TTC549 (cell line): ENCODE measurements around the gene CRB3.
A peak's percentile ranks its signal among the peaks of the same experiment; 100 is the strongest.
"Not testable (repeated sequence)": the region's sequence is repeated elsewhere in the genome, so short reads cannot be mapped to it uniquely, and the experiment has no call there.

Experiments used
- FAIRE-seq: peaks from 2 replicates; lab custom pipeline; 2012; peaks lifted over from hg19 to GRCh38; lab: Jason Lieb, UNC

CRB3 gene

DNA sequence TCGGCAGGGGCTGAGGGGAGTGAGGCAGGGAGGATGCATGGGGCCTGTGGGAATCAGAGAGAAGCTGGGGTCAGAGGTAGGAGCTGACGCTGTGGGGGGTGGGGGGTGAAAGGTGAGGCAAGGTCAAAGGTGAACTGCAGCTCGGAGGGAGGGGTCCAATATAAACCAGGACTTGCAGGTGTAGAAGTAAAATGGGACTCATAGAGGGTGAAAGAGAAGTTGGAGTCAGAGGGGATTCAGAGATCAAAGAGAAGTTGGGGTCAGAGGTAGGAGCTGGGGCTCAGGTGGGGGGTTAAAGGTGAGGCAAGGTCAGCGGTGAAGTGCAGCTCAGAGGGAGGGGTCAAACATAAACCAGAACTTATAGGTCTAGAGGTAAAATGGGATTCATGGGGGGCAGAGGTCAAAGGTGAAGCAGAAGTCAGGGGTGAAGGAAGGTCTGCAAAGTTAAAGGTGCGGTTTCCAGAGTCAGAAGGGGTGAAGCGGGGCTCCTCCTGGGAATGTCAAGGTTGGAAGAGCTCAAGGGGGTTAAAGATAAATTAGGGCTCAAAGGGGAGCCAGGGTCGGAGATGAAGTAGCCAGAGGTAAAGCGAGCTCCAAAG, 30.5 kb downstream of the CRB3 start:
- no peak for FAIRE-seq

DNA sequence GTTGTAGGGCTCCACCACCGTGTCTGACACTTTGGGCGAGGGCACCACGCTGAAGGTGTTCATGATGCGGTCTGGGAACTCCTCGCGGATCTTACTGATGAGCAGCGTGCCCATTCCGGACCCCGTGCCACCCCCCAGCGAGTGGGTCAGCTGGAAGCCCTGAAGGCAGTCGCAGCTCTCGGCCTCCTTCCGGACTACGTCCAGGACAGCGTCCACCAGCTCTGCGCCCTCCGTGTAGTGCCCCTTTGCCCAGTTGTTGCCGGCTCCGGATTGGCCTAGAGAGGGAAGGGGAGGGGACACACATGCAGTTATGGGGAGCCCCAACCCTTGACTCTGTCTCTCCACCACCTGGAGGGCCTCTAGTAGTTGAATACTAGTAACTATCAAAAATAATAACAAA, 31.9 kb downstream of the CRB3 start:
- FAIRE-seq, result no peak

DNA sequence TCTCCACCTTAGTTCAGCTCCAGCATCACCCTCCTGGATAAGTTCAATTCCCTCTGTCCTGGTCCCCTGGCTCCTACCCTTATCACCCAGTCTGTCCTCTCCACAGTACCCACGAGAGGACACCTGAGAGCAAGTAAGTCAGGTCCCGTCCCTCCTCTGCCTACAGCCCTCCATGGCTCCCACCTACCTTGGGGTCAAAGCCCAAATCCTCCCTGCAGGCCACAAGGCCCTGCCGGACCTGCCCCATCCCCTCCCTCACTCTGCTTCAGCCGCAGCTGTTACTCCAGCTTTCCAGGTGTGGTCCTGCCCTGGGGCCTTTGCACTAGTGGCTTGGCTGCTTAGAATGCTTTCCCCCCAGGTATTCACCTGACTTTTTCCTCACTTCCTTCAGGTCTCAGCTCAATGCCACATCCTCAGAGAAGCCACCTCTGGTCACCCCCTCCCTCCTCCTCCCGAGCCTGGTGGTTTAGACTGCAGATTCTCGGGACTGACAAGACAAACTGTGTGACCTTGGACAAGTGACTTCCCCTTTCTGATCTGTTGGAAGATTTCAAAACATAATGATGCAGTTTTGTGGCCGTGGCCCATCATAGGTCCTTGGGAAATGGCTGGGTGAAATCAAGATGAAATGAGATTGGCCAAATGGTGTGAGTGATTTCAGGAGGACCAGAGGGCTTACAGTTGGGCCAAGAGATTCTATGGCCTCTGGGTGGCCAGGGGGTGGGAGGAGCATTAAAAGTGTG, 34.4 kb downstream of the CRB3 start:
- FAIRE-seq, result no peak

DNA sequence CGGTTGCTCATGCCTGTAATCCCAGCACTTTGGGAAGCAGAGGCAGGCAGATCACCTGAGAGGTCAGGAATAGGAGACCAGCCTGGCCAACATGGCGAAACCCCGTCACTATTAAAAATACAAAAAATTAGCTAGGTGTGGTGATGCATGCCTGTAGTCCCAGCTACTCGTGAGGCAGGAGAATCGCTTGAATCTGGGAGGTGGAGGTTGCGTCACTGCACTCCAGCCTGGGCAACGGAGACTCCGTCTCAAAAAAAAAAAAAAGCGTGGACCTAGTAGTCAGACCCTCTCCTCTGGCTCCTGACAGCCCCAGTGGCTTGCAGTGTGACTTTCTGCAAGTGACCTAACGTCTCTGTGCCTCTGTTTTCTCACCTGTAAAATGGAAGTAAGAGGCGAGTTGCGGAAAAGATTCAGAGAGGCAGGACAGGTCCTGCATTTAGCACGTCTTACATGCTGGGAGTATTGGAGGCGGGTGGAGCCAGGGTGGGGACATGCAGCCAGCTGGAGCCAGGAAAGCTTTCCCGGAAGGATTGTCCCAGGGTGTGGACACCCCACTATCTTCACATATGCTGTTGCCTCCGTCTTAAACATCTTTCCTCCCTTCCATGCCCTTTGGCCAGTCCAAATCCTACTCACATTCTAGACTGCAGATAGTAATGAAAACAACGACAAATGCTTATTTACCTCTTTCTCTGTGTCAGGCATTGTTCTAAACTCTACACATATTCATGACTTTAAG, 35.1 kb downstream of the CRB3 start:
- no peak for FAIRE-seq

DNA sequence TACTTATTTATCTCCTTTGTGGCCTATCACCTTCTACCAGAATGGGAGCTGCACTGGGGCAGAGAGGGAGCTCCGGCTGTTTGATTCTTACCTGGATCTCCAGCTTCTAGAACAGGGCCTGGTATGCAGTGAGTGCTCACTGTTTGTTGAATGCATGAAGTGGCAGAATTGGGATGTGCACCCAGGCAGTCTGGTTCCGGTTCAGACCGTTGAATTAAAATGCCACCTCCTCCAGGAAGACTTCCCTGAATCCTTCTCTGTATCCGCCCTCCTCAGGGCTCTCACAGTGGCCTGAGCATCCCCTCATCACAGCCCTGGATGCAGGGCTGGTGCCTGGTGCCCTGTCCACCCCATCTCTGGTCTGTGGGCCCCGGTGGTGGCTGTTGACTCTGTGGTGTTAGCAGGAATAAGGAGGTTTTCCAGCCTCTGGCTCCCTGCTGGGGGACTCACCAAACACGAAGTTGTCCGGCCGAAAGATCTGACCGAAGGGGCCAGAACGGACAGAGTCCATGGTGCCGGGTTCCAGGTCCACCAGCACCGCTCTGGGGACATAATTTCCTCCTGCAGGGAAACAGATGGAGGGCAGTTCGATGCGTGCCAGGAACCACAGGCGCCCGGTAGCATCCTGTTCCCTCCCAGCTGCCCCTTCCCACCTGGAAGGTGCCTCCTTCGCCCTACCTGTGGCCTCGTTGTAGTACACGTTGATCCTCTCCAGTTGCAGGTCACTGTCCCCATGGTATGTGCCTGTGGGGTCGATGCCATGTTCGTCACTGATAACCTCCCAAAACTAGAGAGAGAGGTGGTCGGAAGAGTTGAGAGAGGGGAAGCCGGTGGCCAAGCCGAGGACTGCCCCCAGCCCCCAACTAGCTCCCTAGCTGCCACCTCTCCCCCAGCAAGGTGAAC, 37.0 kb downstream of the CRB3 start:
- no peak for FAIRE-seq

DNA sequence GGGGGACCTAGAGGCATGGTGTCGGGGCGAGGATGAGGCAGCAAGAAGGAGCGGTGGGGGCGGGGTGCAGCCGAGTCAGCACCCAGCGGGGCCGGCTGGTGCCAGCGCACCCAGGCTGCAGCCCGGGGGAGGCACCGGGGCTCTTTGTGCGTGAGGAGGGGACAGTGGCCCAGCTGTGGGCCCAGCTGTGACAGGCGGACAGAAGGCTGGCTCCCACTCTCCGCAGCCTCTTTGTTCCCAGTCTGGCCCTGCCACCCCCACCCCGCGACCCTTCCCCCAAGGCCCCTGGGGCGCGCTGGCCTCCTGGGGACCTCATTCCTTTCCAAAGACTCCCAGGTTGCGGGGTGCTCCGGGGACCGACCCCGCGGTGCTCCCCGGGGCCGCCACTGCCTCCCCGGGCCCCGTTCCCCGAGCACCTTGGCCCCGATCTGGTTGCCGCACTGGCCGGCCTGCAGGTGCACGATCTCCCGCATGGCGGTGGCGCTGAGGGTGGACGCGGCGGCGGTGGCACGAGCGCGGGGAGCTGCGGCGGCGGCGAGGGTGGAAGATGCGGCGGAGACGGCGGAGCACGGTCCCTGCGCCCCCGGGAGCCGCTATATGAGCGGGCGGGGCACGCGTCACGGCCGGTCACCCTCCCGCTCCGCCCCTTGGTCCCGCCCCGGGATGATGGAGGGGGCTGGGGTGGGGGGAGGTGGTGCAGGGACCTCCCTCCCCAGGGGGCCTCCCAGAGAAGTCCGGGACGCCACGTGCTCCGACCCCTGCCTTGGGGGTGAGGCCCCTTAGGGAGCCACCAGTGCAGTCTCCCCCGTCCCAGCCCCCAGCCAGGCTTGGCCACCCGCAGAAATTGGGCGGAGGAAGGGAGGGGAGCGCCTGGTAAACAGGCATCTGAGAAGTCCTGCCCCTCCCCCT, 37.9 kb downstream of the CRB3 start, which contains the start of gene TUBB4A:
Gene TUBB4A, minus strand, starts transcription at position 570 of the 909 bp plus-strand sequence. Its CDS starts 97 bp downstream, at position 473.
- FAIRE-seq, result no peak

DNA sequence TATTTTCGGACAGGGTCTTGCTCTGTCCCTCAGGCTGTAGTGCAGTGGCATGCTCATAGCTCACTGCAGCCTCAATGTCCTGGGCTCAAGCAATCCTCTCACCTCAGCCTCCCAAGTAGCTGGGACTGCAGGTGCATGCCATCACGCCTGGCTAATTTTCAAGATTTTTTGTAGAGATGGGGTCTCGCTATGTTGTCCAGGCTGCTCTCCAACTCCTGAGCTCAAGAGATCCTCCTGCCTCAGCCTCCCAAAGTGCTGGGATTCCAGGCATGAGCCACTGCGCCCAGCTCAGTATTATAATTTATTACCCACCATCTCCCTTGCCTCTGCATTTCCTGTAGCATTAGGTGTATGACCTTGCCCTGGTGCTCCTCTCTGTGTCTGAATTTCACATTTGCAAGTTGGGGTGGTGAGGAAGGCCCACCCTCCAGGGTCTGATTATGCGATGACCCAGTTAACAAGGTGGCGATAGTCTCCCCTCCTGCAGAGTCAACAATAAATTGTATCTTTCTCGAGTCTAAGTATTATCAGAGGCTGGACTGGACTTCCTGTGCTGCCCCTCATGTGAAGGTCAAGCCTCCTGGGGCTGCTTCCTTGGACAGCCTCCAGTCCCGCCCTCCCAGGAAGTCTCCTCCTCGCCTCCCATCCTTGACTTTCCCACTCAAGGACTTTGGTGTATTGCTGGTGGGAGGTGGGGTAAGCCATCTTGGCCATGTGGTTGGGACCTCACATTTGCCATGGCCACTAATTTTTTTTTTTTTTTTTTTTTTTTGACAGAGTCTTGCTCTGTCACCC, 39.5 kb downstream of the CRB3 start:
- no peak for FAIRE-seq

DNA sequence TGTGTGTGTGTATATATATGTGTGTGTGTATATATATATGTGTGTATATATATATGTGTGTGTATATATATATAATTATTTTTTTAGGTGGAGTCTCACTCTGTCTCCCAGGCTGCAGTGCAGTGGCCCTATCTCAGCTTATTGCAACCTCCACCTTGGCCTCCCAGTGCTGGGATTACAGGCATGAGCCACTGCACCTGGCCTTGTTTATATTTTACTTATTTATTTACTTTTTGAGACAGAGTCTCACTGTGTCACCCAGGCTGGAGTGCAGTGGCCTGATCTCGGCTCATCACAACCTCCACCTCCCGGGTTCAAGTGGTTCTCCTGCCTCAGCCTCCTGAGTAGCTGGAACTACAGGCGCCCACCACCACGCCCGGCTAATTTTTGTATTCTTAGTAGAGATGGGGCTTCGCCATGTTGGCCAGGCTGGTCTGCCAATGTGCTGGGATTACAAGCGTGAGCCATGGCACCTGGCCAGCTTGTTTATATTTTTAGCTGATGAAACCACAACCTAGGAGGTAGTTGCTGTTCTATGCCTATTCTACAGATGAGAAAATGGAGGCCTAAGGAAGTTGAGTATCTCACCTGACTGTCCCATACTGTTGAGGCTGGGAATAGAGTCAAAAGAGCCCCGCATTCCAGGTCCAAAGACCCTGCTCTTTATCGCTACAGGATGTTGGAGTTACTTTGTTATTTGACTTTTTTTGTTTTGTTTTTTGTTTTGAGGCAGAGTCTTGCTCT, 44.1 kb downstream of the CRB3 start:
- FAIRE-seq, result not testable (repeated sequence)

DNA sequence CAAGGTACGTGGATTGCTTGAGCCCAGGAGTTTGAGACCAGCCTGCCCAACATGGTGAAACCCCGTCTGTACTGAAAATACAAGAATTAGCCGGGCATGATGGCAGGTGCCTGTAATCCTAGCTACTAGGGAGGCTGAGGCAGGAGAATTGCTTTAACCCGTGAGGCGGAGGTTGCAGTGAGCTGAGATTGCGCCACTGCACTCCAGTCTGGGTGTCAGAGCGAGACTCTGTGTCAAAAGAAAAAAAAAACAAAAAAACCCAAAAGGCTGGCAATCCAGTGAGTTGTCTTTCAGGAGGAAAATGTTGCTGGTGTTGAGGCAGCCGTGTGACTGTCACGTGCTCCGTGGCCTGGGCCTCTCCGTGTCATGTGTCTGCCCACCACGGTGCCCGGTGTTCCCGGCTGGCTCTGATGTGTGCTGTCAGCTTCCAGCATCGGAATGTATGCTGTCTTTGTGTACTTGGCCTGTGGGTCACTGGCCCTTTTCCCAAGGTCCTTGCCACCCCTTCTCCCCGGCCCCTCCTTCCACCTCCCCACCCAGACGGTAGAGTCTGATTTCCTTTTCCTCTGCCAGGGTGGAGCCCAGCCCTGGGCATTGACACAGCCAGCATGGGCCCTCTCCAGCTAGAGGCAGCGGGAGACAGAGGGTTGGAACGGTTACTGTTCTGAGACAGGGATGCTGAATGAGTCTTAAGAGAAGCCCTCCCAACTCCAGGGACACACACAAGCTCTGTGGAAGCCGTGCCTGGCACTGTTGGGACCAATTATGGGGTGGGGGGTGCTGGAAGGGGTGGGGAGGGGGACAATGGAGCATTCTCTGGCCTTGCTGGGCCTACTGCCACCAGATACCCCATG, 45.3 kb downstream of the CRB3 start:
- no peak for FAIRE-seq

DNA sequence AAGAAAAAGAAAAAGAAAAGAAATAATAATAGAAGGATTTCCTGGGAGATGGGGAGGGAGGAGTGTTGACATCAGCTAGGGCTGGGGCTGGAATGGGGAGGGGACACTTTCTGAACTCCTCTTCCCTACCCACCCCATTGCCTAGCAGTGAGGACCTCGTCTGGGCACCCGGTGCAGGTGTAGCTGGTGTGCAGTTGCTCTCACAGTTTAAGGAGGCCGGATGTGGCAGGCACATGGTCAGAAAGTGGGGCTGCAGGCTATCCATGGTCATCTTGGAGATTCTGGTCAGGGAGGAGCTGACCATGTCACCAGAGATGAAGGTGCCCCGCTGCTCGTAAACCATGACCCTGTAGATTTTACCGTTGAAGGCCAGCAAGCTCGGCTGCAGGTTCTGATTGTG, 46.5 kb downstream of the CRB3 start:
- FAIRE-seq, result no peak

DNA sequence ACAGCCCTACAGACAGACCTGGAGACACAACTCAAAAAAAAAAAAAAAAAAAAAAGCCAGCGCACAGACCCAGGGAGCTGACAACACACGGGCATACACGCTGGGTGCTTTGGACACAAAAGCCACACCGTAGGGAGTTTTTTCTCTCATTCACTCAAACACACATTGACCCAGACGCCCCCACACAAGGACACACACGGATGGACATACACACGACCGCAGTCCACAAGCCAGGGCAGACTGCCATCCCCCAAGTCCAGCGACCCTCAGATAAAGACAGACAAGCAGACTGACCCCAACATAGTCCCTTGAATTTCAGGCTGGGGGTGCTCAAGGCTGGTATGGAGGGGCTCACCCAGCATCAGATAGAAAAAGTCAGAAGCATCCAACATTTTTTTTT, 50.0 kb downstream of the CRB3 start:
- FAIRE-seq, result no peak

DNA sequence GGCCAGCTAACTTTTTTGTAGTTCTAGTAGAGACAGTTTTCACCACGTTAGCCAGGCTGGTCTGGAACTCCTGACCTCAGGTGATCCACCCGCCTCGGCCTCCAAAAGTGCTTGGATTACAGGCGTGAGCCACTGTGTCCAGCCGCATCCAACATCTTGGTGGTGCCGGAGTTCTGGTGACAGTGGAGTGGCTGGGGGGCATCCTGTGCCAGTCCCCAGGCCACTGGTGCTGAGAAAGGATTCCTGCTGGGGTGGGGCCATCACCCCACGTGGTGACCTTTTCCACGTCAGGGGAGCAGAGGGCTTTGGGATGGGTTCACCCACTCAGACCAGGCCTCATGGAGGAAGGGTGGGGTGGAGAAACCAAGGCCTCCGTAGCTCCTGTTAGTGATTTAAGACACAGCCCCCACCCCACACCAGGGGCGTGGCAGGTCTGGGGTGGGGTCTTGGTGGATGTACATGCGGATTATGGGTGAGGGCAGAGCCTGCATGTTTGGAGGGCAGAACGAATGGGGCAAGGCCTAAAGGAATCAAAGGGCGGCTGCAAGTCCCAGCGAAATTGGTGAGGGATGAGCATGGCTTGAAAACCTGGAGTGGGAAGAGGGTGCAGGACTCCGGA, 51.0 kb downstream of the CRB3 start:
- FAIRE-seq, result no peak

DNA sequence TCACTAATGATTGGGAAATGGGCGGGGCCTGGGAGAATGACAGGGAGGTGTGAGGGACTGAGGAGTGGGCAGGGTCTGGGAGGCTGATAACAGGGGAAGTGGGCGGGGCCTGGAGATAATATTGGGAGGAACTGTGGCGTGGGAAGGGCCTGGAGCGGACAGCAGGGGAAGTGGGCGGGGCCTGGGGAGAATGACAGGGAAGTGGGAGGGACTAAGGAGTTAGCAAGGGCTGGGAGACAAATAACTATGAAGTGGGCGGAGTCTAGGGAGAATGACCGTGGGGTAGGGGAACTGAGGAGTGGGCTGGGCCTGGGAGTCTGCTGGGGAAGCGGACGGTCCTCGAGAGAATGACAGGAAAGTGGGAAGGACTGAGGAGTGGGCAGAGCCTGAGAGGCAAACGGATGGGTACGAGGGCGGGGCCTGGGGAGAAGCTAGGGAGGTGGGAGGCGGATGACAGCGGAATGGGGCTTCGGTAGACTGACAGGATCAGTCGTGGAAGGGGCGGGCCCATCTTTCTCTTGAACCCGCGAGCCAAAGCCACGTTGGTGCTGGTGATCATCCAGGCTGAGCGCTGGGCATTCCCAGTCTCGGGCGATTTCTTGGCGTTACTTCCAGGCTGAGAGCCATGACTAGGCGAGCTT, 52.1 kb downstream of the CRB3 start:
- peak; percentile 95 for FAIRE-seq
